HepG2 (cell line): ENCODE data around the gene TEX101. TPM values are rescaled to one million over a fixed set of nuclear protein-coding genes. Genes with fewer than 3 reads are reported as not detected.

ENCODE experiments used
- ARNT2 ChIP-seq: sonication (generic); formaldehyde crosslinking; IDR thresholded peaks from 2 replicates; pipeline ENCODE4 v1.8.0; 2022; ENCODE audit warnings: mild to moderate bottlenecking, low read depth, missing genetic modification reagents, moderate library complexity
- ATF5 ChIP-seq: sonication (generic); formaldehyde crosslinking; IDR thresholded peaks from 2 replicates; pipeline ENCODE4 v1.4.0; 2020; ENCODE audit warnings: mild to moderate bottlenecking, low read depth, missing genetic modification reagents
- DNMT1 ChIP-seq: sonication (generic); formaldehyde crosslinking; IDR thresholded peaks from 2 replicates; pipeline ENCODE4 v1.5.1; 2020; ENCODE audit warnings: mild to moderate bottlenecking, missing genetic modification reagents
- FOXC1 ChIP-seq: sonication (generic); formaldehyde crosslinking; IDR thresholded peaks from 2 replicates; pipeline ENCODE4 v1.8.0; 2022; ENCODE audit warnings: mild to moderate bottlenecking, missing genetic modification reagents, borderline replicate concordance
- GATAD2A ChIP-seq: IDR thresholded peaks from 2 replicates; pipeline ENCODE4 v1.6.1; 2016
- HES4 ChIP-seq: sonication (generic); formaldehyde crosslinking; IDR thresholded peaks from 2 replicates; pipeline ENCODE4 v1.9.0; 2021; ENCODE audit warnings: mild to moderate bottlenecking, missing genetic modification reagents, borderline replicate concordance
- HOXA3 ChIP-seq: sonication (generic); formaldehyde crosslinking; IDR thresholded peaks from 2 replicates; pipeline ENCODE4 v1.5.0; 2020; ENCODE audit warnings: missing genetic modification reagents
- KMT2B ChIP-seq: IDR thresholded peaks from 2 replicates; pipeline ENCODE4 v1.6.1; 2016; ENCODE audit warnings: missing genetic modification reagents, missing compliant biosample characterization
- PHF21A ChIP-seq: sonication (generic); formaldehyde crosslinking; IDR thresholded peaks from 2 replicates; pipeline ENCODE4 v1.5.0; 2020; ENCODE audit warnings: mild to moderate bottlenecking, missing genetic modification reagents
- SIN3A ChIP-seq: IDR thresholded peaks from 2 replicates; pipeline ENCODE4 v1.6.1; 2011; ENCODE audit warnings: low read depth, mild to moderate bottlenecking, control low read depth, low read length, borderline replicate concordance
- SIX4 ChIP-seq: sonication (generic); formaldehyde crosslinking; IDR thresholded peaks from 2 replicates; pipeline ENCODE4 v1.4.0; 2020; ENCODE audit warnings: missing genetic modification reagents
- SKI ChIP-seq: fragments of 450-650 bp; IDR thresholded peaks from one replicate; pipeline ENCODE4 v1.6.1; 2018; ENCODE audit warnings: mild to moderate bottlenecking; ENCODE audit not compliant: partially characterized antibody
- SRSF1 ChIP-seq: fragments of 200-400 bp; formaldehyde crosslinking; optimal IDR thresholded peaks from 2 replicates; pipeline ENCODE3; 2017; ENCODE audit warnings: mild to moderate bottlenecking, low read depth, low read length, moderate library complexity
- YEATS4 ChIP-seq: sonication (generic); formaldehyde crosslinking; IDR thresholded peaks from 2 replicates; pipeline ENCODE4 v1.4.0; 2020; ENCODE audit warnings: missing genetic modification reagents, borderline replicate concordance
- ZBTB7B ChIP-seq: sonication (generic); formaldehyde crosslinking; IDR thresholded peaks from 2 replicates; pipeline ENCODE4 v1.4.0; 2020; ENCODE audit warnings: missing genetic modification reagents
- ZFP36L1 ChIP-seq: sonication (generic); formaldehyde crosslinking; IDR thresholded peaks from 2 replicates; pipeline ENCODE4 v1.8.0; 2022; ENCODE audit warnings: mild to moderate bottlenecking, missing genetic modification reagents, moderate library complexity
- ZFP91 ChIP-seq: sonication (generic); formaldehyde crosslinking; IDR thresholded peaks from 2 replicates; pipeline ENCODE4 v1.9.0; 2022; ENCODE audit warnings: missing genetic modification reagents, mild to moderate bottlenecking, borderline replicate concordance
- ZMYM4 ChIP-seq: sonication (generic); formaldehyde crosslinking; IDR thresholded peaks from 2 replicates; pipeline ENCODE4 v1.8.1; 2023; ENCODE audit warnings: mild to moderate bottlenecking, missing genetic modification reagents
- ZNF292 ChIP-seq: sonication (generic); formaldehyde crosslinking; IDR thresholded peaks from 2 replicates; pipeline ENCODE4 v1.8.1; 2022; ENCODE audit warnings: mild to moderate bottlenecking, low read depth, missing genetic modification reagents, borderline replicate concordance
- ZNF34 ChIP-seq: sonication (generic); formaldehyde crosslinking; IDR thresholded peaks from 2 replicates; pipeline ENCODE4 v1.4.0; 2020; ENCODE audit warnings: mild to moderate bottlenecking, missing genetic modification reagents, borderline replicate concordance
- ZNF350 ChIP-seq: sonication (generic); formaldehyde crosslinking; IDR thresholded peaks from 2 replicates; pipeline ENCODE4 v1.4.0; 2020; ENCODE audit warnings: mild to moderate bottlenecking, low read depth, missing genetic modification reagents, borderline replicate concordance
- ZNF44 ChIP-seq: sonication (generic); formaldehyde crosslinking; IDR thresholded peaks from 2 replicates; pipeline ENCODE4 v1.5.1; 2020; ENCODE audit warnings: mild to moderate bottlenecking, missing genetic modification reagents
- ZNF441 ChIP-seq: sonication (generic); formaldehyde crosslinking; IDR thresholded peaks from 2 replicates; pipeline ENCODE4 v1.7.0; 2021; ENCODE audit warnings: missing genetic modification reagents, borderline replicate concordance
- ZNF501 ChIP-seq: sonication (generic); formaldehyde crosslinking; IDR thresholded peaks from 2 replicates; pipeline ENCODE4 v1.5.1; 2020; ENCODE audit warnings: mild to moderate bottlenecking, moderate library complexity, missing genetic modification reagents
- ZNF543 ChIP-seq: sonication (generic); formaldehyde crosslinking; IDR thresholded peaks from 2 replicates; pipeline ENCODE4 v1.4.0; 2020; ENCODE audit warnings: mild to moderate bottlenecking, missing genetic modification reagents
- ZNF672 ChIP-seq: sonication (generic); formaldehyde crosslinking; IDR thresholded peaks from 2 replicates; pipeline ENCODE4 v1.8.1; 2022; ENCODE audit warnings: missing genetic modification reagents
- ZNF773 ChIP-seq: sonication (generic); formaldehyde crosslinking; IDR thresholded peaks from 2 replicates; pipeline ENCODE4 v1.4.0; 2020; ENCODE audit warnings: missing genetic modification reagents, borderline replicate concordance
- ZNF891 ChIP-seq: sonication (generic); formaldehyde crosslinking; IDR thresholded peaks from 2 replicates; pipeline ENCODE4 v1.5.0; 2020; ENCODE audit warnings: mild to moderate bottlenecking, missing genetic modification reagents
- ZSCAN12 ChIP-seq: sonication (generic); formaldehyde crosslinking; IDR thresholded peaks from 2 replicates; pipeline ENCODE4 v1.9.0; 2021; ENCODE audit warnings: mild to moderate bottlenecking, missing genetic modification reagents
- polyA plus RNA-seq, 8 experiments: library from polyadenylated mRNA; depleted of rRNA in 3 of 8; stranded (reverse) in 7 of 8; unstranded in 1 of 8; fragments of >200 nt; fragmentation: Illumina TruSeq in 4 of 8; extraction: Trizol in 4 of 8; gene quantifications; 2 replicates each; pipeline versions ENCODE4 v1.2.1 to v1.2.3, GENCODE V29; 2011 to 2016; ENCODE audit warnings: low read depth in 4 of 8, missing spikeins in 1 of 8, mixed read lengths in 1 of 8; ENCODE audit not compliant: insufficient read depth in 1 of 8
- total RNA-seq, 5 experiments: library from RNA; depleted of rRNA; stranded (reverse); fragments of >200 nt; fragmentation: Illumina TruSeq; extraction: Trizol; gene quantifications; 2 replicates each; pipeline ENCODE4 v1.2.3, GENCODE V29; 2016; ENCODE audit warnings: low read depth in 1 of 5

TEX101 gene
- total and polyA plus RNA-seq, 2 of the 13 experiments (the other 11 are each of a cell fraction or from before 2014, with no cell fraction given): not detected

- 0 out of 2 replicates have a peak, but pooled peaks have one; percentile 26 for TF ChIP-seq ZNF543 (CRISPR knock-in tag)
- no peak for TF ChIP-seq ZNF292 (CRISPR knock-in tag)
- no peak for TF ChIP-seq SIX4 (CRISPR knock-in tag)
- TF ChIP-seq ATF5: 0 out of 2 replicates have a peak, but pooled peaks have one; percentile 68
- TF ChIP-seq KMT2B (CRISPR knock-in tag): no peak
- TF ChIP-seq ZNF672 (CRISPR knock-in tag): no peak
- peak; percentile 16 for TF ChIP-seq SRSF1
- no peak for TF ChIP-seq SKI
- TF ChIP-seq ZBTB7B (CRISPR knock-in tag): 0 out of 2 replicates have a peak, but pooled peaks have one; percentile 7
- TF ChIP-seq HOXA3 (CRISPR knock-in tag): no peak
- TF ChIP-seq ZNF34 (CRISPR knock-in tag): 0 out of 2 replicates have a peak, but pooled peaks have one; percentile 74
- TF ChIP-seq ZNF441: no peak
- TF ChIP-seq PHF21A (CRISPR knock-in tag): no peak; the same call in 1 of the 2 replicates
- TF ChIP-seq DNMT1 (CRISPR knock-in tag): no peak
- TF ChIP-seq ZFP91: peak; percentile 55; the same call in 1 of the 2 replicates
- no peak for TF ChIP-seq SIN3A
- peak; percentile 34; the same call in 1 of the 2 replicates for TF ChIP-seq ZMYM4
- TF ChIP-seq ZFP36L1 (CRISPR knock-in tag): no peak
- peak; percentile 61; the same call in 1 of the 2 replicates for TF ChIP-seq ARNT2
- TF ChIP-seq ZNF44 (CRISPR knock-in tag): no peak
- no peak for TF ChIP-seq YEATS4 (CRISPR knock-in tag)
- TF ChIP-seq GATAD2A (CRISPR knock-in tag): no peak
- TF ChIP-seq ZNF773 (CRISPR knock-in tag): no peak
- TF ChIP-seq ZSCAN12 (CRISPR knock-in tag): no peak
- TF ChIP-seq HES4 (CRISPR knock-in tag): peak; percentile 18; the same call in 1 of the 2 replicates
- TF ChIP-seq FOXC1 (CRISPR knock-in tag): peak; percentile 82
- TF ChIP-seq ZNF891 (CRISPR knock-in tag): no peak
- no peak; the same call in 1 of the 2 replicates for TF ChIP-seq ZNF350
- TF ChIP-seq ZNF501 (CRISPR knock-in tag): 0 out of 2 replicates have a peak, but pooled peaks have one; percentile 11
Measured at GRCh38 chr19:43463381-43464133, 48.9 kb downstream of the TEX101 start (continued).
